DOHH2 (cell line): ENCODE results near the gene SIVA1.

Source experiments
- EZH2phosphoT487 ChIP-seq: fragments of 200-600 bp; sonication (generic); IDR thresholded peaks from 2 replicates; pipeline ENCODE4 v1.6.1; 2017; ENCODE audit warnings: borderline replicate concordance, mild to moderate bottlenecking, antibody characterized with exemption, low read length, moderate library complexity, mixed read lengths
- TF ChIP-seq, protein P1 (sequence below): fragments of 200-600 bp; sonication (generic); IDR thresholded peaks from one replicate; pipeline ENCODE4 v1.5.1; 2014; ENCODE audit warnings: antibody characterized with exemption, mild to moderate bottlenecking, low read depth, low read length; ENCODE audit not compliant: poor library complexity, severe bottlenecking

DNA sequence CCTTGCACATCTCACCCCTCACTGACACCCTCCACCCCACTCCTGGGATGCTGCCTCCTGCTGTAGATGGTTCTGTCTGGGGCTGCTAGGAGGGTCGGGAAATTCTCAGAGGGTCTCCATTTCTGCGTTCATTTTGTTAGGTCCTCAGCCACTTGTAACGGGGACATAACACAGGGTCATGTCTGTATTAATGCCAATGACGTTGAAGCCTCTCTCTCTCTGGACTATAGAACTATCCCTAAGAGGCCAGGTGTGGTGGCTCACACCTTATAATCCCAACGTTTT lies 14.6 kb downstream of the SIVA1 start:
- TF ChIP-seq, protein P1, sequence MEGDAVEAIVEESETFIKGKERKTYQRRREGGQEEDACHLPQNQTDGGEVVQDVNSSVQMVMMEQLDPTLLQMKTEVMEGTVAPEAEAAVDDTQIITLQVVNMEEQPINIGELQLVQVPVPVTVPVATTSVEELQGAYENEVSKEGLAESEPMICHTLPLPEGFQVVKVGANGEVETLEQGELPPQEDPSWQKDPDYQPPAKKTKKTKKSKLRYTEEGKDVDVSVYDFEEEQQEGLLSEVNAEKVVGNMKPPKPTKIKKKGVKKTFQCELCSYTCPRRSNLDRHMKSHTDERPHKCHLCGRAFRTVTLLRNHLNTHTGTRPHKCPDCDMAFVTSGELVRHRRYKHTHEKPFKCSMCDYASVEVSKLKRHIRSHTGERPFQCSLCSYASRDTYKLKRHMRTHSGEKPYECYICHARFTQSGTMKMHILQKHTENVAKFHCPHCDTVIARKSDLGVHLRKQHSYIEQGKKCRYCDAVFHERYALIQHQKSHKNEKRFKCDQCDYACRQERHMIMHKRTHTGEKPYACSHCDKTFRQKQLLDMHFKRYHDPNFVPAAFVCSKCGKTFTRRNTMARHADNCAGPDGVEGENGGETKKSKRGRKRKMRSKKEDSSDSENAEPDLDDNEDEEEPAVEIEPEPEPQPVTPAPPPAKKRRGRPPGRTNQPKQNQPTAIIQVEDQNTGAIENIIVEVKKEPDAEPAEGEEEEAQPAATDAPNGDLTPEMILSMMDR = no peak
- no peak for TF ChIP-seq EZH2phosphoT487
